SK-N-MC (cell line): Measurements from ENCODE around the gene LRRC37A.
"Not testable (repeated sequence)": the region's sequence is repeated elsewhere in the genome, so short reads cannot be mapped to it uniquely, and the experiment has no call there.

Experiments used
- EZH2 ChIP-seq: fragments of 200-600 bp; sonication (generic); IDR thresholded peaks from one replicate; pipeline ENCODE4 v1.6.1; 2017; ENCODE audit warnings: antibody characterized with exemption
- FOXP2 ChIP-seq: optimal IDR thresholded peaks from 2 replicates; pipeline ENCODE3; 2011; ENCODE audit warnings: mild to moderate bottlenecking, moderate library complexity; ENCODE audit not compliant: insufficient read depth; ENCODE audit errors: extremely low read length, control extremely low read depth
- POLR2AphosphoS5 ChIP-seq: IDR thresholded peaks from 2 replicates; pipeline ENCODE4 v1.6.1; 2012; ENCODE audit warnings: mild to moderate bottlenecking, low read depth, low read length, borderline replicate concordance

DNA sequence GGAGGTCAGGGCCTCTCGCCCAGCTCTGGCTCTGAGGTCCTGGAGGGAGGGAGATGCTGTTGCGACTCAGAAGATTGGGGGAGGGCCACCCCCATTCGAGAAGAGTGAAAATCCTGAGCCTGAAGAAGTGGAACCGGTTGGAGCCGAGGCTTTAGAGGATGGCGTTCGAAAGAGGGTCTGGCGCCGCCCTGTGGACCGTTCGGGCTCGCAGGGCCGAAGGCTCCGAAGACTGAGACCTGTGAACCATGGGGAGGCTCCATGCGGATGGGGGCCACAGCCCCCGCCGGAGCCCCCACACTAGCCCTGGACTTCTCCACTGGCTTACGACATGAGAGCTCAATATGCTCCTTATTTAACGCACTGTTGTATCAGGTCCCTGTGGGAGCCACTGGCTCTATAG, 46.3 kb downstream of the LRRC37A start:
- TF ChIP-seq POLR2AphosphoS5, EZH2, FOXP2: not testable (repeated sequence)
